ENCODE measurements around the gene MYCBP2.

The MYCBP2 gene

GRCh38 chr13:77062097-77062496 lies 264.8 kb downstream of the MYCBP2 start:
- H3K36me3 ChIP-seq: peaks cover 75% of the 10 kb centered on the region
- H3K27ac ChIP-seq: no peak overlapping the region
- H3K9me3 ChIP-seq: no peaks in the 10 kb centered on the region
- H3K4me1 ChIP-seq (ENCODE audit: control insufficient read depth in 1 of 2, insufficient read depth in 1 of 2, low read depth in 1 of 2, low read length in 1 of 2): peaks cover 10 to 21% of the 10 kb centered on the region in 2 experiments
- no peaks in the 10 kb centered on the region for H3K27me3 ChIP-seq
- no peak overlapping the region for H3K4me3 ChIP-seq (ENCODE audit: low read depth in 1 of 2, low read length in 1 of 2)
- TF ChIP-seq CTCF (IDR thresholded peaks at IDR 0.05): no peak

DNA sequence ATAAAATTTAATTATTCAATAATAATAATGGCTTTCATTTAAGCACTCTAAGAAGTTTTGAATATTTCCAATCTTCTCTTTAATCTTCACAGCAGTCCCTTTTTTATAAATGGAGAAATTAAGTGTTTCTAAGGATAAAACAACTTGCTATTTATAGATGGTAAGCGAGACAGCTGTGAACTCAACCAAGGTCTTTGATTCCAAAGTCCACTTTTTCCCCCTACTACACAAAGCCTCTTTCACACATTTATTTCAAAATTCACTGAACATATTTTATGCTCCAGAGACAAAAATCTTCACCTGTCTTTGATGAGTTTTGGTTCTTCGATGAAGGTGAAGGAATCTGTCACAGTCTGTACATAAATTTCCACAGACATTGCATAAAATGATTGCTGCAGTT lies 265.5 kb downstream of the MYCBP2 start:
- peaks cover 10 to 21% of the 10 kb centered on the region in 2 experiments for H3K4me1 ChIP-seq (ENCODE audit: control insufficient read depth in 1 of 2, insufficient read depth in 1 of 2, low read depth in 1 of 2, low read length in 1 of 2)
- H3K4me3 ChIP-seq (ENCODE audit: low read depth in 1 of 2, low read length in 1 of 2): no peak overlapping the region
- no peaks in the 10 kb centered on the region for H3K27me3 ChIP-seq
- peaks cover 75% of the 10 kb centered on the region for H3K36me3 ChIP-seq
- TF ChIP-seq CTCF (IDR thresholded peaks at IDR 0.05): no peak
- H3K27ac ChIP-seq: no peak overlapping the region
- H3K9me3 ChIP-seq: no peaks in the 10 kb centered on the region

GRCh38 chr13:77056886-77057285 lies 270.0 kb downstream of the MYCBP2 start:
- no peak for TF ChIP-seq CTCF (IDR thresholded peaks at IDR 0.05)
- Histone ChIP-seq H3K27me3 (no peaks in the 10 kb centered on the region), H3K4me3 (ENCODE audit: low read depth in 1 of 2, low read length in 1 of 2) (no peak overlapping the region), H3K9me3 (no peaks in the 10 kb centered on the region), H3K36me3 (peaks cover 82% of the 10 kb centered on the region), H3K4me1 (ENCODE audit: control insufficient read depth in 1 of 2, insufficient read depth in 1 of 2, low read depth in 1 of 2, low read length in 1 of 2) (peaks cover 0 to 5% of the 10 kb centered on the region in 2 experiments), H3K27ac (no peak overlapping the region)

GRCh38 chr13:77056382-77056781 lies 270.5 kb downstream of the MYCBP2 start:
- Histone ChIP-seq H3K27me3 (no peaks in the 10 kb centered on the region), H3K36me3 (peaks cover 86% of the 10 kb centered on the region), H3K9me3 (no peaks in the 10 kb centered on the region), H3K4me1 (ENCODE audit: control insufficient read depth in 1 of 2, insufficient read depth in 1 of 2, low read depth in 1 of 2, low read length in 1 of 2) (peaks cover 0 to 1% of the 10 kb centered on the region in 2 experiments), H3K4me3 (ENCODE audit: low read depth in 1 of 2, low read length in 1 of 2) (no peak overlapping the region), H3K27ac (no peak overlapping the region)
- TF ChIP-seq CTCF (IDR thresholded peaks at IDR 0.05): no peak

DNA sequence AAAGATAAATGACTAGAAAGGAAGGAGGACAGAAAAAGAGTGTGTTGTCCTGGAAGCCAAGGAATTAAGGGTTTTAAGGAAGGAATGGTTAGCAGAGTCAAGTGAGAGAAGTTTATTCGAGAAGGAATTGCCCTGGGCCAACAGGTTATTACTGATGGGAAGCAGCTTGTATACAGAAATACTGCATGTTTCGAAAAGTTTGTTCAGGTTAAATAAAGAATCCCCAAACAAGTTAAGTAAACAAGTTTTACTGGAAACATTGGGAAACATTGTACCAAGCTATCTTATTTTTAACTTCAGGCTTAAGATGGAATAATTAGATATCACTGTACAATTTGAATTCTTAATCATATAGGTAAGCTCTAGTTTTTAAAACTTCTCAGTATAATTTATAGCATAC lies 271.7 kb downstream of the MYCBP2 start:
- no peaks in the 10 kb centered on the region for H3K27me3 ChIP-seq
- H3K36me3 ChIP-seq: peaks cover 86% of the 10 kb centered on the region
- H3K27ac ChIP-seq: no peak overlapping the region
- no peaks in the 10 kb centered on the region for H3K4me1 ChIP-seq (ENCODE audit: control insufficient read depth in 1 of 2, insufficient read depth in 1 of 2, low read depth in 1 of 2, low read length in 1 of 2)
- TF ChIP-seq CTCF (IDR thresholded peaks at IDR 0.05): no peak
- no peak overlapping the region for H3K4me3 ChIP-seq (ENCODE audit: low read depth in 1 of 2, low read length in 1 of 2)
- H3K9me3 ChIP-seq: no peaks in the 10 kb centered on the region

- H3K36me3 ChIP-seq: peaks cover 73% of the 10 kb centered on the region
- no peak overlapping the region for H3K27ac ChIP-seq
- H3K4me1 ChIP-seq (ENCODE audit: control insufficient read depth in 1 of 2, insufficient read depth in 1 of 2, low read depth in 1 of 2, low read length in 1 of 2): peaks cover 16 to 19% of the 10 kb centered on the region in 2 experiments
- H3K27me3 ChIP-seq: no peaks in the 10 kb centered on the region
- H3K9me3 ChIP-seq: no peaks in the 10 kb centered on the region
- no peak overlapping the region for H3K4me3 ChIP-seq (ENCODE audit: low read depth in 1 of 2, low read length in 1 of 2)
- no peak for TF ChIP-seq CTCF (IDR thresholded peaks at IDR 0.05)
Measured at GRCh38 chr13:77053192-77053591, 273.7 kb downstream of the MYCBP2 start.
